HG02938 (cell line): ENCODE results near the gene NAPSA.
A peak's percentile ranks its signal among the peaks of the same experiment; 100 is the strongest.
"Not testable (repeated sequence)": the region's sequence is repeated elsewhere in the genome, so short reads cannot be mapped to it uniquely, and the experiment has no call there.

Experiments
- ATAC-seq: cut with Tn5 transposase; IDR thresholded peaks from one replicate; pipeline ENCODE4 v1.9.1; 2021; ENCODE audit warnings: mild to moderate bottlenecking, moderate library complexity; ENCODE audit not compliant: unreplicated experiment

NAPSA gene

GRCh38 chr19:50331994-50332243, 33.5 kb downstream of the NAPSA start:
- no peak for ATAC-seq

GRCh38 chr19:50331221-50331993, 34.0 kb downstream of the NAPSA start:
- ATAC-seq, result no peak

GRCh38 chr19:50330365-50331078, 34.9 kb downstream of the NAPSA start:
- no peak for ATAC-seq

DNA sequence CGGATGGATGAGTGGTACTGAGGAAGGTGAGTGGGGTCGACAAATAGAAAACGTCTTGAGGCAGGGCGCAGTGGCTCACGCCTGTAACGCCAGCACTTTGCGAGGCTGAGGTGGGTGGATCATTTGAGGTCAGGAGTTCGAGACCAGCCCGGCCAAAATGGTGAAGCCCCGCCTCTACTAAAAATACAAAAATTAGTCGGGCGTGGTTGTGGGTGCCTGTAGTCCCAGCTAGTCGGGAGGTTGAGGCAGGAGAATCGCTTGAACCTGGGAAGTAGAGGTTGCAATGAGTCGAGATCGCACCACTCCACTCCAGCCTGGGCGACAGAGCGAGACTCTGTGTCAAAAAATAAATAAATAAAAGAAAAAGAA, 35.5 kb downstream of the NAPSA start:
- not testable (repeated sequence) for ATAC-seq

DNA sequence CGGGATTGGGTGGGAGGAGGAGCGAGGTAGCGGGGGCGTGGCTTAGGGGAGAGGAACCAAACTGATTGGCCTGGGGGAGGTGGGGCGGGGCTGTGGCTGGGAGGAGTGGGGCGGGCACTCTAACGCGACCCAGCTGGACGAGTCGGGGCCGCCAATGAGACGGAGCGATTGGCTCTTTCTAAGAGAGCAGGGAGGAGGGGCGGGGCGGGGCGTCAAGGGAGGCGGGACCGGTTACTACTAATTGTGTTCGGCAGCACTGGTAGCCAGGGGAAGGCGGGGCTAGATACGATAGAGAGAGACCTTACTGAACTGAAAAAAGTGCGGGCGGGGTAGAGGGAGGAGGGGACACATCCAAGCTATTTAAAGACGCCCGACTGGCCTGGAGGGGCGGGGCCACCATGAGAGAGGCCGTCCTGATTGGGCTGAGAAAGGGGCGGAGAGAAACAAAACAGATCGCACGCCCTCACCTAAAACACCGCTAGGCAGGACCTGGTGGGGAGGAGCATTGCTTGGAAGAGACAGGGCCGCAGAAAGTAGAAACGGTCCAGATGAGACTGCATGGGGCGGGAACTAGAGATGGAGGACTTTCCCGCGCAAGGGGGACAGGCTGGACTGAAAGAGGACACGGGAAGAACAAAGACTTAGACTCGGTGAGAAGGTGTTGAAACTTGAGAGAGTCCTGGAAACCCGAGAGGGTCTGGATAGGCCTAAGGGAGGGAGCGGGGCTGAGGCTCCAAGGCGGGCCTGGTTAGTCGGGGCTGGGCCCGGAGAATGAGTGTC, 36.1 kb downstream of the NAPSA start, which contains the start of gene KCNC3:
TSS of gene KCNC3 (minus strand) at position 232 of the 780 bp plus-strand sequence. CDS start 295 bp downstream, outside the sequence.
- peak; percentile 43 for ATAC-seq

- ATAC-seq, result peak; percentile 14
Measured at GRCh38 chr19:50328873-50329145, 36.6 kb downstream of the NAPSA start.

DNA sequence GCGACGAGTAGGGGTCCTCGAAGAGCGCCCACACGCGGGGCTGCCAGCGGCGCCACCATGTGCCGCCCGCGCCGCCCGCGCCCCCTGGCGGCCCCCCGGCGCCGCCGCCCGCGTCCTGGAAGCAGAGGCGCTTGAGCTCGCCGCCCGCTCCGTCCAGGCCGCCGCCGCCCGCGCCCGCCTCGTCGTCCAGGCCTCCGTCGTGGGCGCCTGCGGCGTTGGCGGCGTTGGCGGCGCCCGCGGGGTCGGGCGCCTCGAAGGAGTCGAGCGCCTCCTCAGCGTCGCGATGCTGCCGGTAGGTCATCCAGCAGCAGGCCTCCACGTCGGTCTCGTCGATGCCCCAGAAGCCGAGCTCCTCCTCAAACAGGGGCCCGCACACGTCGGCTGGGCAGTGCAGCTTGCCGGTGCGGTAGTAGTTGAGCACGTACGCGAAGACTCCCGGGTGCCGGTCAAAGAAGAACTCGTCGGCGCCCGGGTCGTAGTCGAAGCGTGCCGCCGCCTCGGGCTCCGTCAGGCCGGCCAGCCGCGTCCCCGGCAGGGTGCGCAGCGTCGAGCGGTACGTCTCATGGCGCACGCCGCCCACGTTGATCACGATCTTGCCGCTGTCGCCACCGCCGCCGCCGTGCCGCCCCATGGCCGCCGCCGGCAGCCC, 37.1 kb downstream of the NAPSA start:
- peak; percentile 1 for ATAC-seq

DNA sequence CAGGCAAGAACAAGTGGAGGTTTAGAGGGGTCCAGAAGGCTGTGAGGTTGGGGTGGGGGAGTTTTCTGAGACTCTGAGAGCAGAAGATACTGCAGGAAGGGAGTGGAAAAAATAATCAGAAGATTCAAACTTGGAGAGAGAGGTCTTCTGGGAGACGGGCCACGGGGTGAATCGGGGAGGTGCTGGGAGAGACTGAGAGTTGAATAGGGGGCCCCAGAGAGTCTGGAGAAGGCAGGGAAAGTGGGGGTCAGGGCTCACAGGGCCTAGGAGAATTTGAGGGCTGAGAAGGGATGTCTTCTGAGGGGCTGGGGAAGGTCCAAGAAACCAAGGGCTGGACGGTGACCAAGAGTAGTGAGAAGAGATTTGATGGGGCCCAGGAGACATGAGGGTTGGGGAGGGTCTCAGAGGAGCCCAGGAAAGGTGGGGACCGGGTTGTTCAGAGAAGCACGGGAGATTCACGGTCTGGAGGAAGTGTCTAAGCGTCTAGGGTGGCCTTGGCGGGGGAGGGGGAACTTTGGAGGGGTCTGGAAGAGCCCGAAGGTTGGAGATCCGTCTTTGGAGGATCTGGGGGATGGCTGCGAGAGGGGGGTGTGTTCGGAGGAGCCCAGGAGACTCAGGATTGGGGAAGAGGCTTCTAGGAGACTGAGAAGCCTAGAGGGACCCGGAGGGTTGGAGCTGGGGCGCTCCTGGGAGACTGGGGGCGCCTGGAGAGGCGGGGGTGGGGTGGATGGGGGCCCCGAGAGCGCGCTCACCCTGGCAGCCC, 37.8 kb downstream of the NAPSA start:
- ATAC-seq, result no peak

- no peak for ATAC-seq
Measured at GRCh38 chr19:50327013-50327412, 38.4 kb downstream of the NAPSA start.

GRCh38 chr19:50326101-50326664, 39.3 kb downstream of the NAPSA start:
- no peak for ATAC-seq

GRCh38 chr19:50325310-50326100, 39.9 kb downstream of the NAPSA start:
- ATAC-seq, result no peak

GRCh38 chr19:50324331-50324730, 41.1 kb downstream of the NAPSA start:
- no peak for ATAC-seq

DNA sequence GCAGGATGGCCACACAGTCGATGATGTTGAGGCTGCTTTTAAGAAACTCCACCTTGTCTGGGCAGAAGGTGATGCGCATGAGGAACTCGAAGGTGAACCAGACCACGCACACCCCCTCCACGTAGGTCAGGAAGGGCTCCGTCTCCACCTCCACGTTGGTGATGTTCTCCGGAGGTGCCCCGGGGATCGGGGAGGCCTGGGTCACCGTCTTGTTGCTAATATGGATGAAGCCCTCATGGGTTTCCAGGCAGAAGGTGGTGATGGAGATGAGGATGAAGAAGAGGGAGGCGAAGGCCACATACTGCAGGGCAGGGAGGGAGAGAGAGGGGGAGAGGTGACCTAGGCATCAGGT, 41.7 kb downstream of the NAPSA start:
- no peak for ATAC-seq

DNA sequence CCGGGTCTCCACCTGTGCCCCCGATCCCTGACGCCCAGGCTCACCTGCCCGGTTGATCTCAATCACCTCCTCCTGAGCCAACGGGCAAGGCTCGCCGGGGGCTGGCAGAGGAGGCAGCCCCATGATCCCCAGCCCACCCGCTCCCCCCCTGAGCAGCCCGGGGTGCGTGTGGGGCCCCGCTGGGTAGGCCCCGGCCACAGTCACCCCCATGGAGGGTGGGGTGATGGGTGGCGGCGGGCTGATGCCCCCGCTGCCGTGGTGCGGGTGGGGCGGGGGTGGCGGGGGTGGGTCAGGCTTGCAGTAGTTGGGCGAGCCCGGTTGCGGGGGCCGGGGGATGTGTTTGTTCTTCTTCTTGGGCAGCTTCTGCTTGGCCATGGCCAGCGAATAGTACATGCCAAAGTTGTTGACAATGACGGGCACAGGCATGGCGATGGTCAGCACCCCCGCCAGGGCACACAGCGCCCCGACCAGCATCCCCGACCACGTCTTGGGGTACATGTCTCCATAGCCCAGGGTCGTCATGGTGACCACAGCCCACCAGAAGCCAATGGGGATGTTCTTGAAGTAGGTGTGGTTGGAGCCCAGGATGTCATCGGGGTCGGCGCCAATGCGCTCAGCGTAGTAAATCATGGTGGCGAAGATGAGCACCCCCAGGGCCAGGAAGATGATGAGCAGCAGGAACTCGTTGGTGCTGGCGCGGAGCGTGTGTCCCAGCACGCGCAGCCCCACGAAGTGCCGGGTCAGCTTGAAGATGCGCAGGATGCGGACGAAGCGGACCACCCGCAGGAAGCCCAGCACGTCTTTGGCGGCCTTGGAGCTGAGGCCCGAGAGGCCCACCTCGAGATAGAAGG, 42.3 kb downstream of the NAPSA start:
- ATAC-seq, result no peak

DNA sequence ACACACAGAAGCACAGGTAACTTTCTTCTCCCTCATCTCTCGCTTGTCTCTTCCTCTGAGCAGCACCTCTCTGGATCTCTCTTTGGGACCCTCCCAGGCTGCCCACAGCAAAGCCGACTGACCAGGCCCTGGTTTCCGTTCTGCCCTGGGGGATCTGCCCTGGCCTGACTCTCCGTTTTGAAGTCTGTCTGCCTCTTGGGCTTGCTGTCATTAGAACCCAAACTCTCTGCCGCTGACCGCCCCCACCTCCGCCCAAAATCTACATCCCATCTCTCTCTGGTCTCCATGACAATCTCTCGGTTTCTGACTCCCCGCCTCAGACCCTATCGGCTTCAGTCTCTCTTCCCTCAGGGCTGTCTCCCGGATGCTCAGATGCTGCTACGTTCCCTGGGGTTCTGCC, 43.2 kb downstream of the NAPSA start:
- ATAC-seq, result no peak

DNA sequence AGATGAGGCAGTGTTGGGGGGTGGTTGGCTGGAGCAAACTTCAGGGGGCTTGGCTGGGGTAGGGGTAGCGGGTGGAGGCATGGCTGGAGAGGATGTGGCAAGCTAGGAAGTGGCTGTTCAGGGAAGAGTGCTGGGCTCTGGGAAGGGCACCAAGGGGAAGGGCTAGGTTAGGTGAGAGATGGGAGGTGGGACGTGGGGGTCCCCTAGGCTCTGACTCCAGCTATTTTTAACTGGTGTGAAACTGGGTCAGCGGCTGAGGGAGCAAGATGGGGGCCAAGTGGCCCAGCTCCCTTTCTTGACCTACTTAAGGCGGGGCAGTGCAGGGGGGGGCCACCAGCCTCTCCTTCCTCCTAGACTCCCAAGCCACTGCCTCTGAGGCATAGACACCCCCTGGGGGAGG, 43.6 kb downstream of the NAPSA start:
- ATAC-seq, result no peak

- no peak for ATAC-seq
Measured at GRCh38 chr19:50320596-50320995, 44.8 kb downstream of the NAPSA start.

GRCh38 chr19:50320051-50320450, 45.4 kb downstream of the NAPSA start:
- ATAC-seq, result no peak

- no peak for ATAC-seq
Measured at GRCh38 chr19:50319156-50319555, 46.3 kb downstream of the NAPSA start.
